Bronchial epithelial cell (primary cell): ENCODE data around the gene TNS2. TPM values are rescaled to one million over a fixed set of nuclear protein-coding genes. Genes with fewer than 3 reads are reported as not detected.

Experiments
- DNase-seq: peaks from one replicate; pipeline ENCODE4 v3.0.0-alpha.2; 2010; ENCODE audit warnings: low read depth
- FAIRE-seq: peaks from 2 replicates; lab custom pipeline; 2011; peaks lifted over from hg19 to GRCh38; lab: Jason Lieb, UNC
- H3K27me3 ChIP-seq: 2 replicates; pipeline ENCODE4 v1.5.1; 2011; ENCODE audit warnings: low read length; ENCODE audit not compliant: control insufficient read depth, insufficient read depth
- H3K36me3 ChIP-seq: 2 replicates; pipeline ENCODE4 v1.5.1; 2011; ENCODE audit warnings: low read length; ENCODE audit not compliant: control insufficient read depth, insufficient read depth
- H3K4me3 ChIP-seq: 2 replicates; pipeline ENCODE4 v1.5.1; 2011; ENCODE audit warnings: mild to moderate bottlenecking, low read depth, low read length, control low read depth
- CTCF ChIP-seq: IDR thresholded peaks from 2 replicates; pipeline ENCODE4 v1.5.1; 2011; ENCODE audit warnings: mild to moderate bottlenecking, moderate library complexity, low read length, control low read depth, inconsistent platforms; ENCODE audit not compliant: insufficient read depth, severe bottlenecking
- total RNA-seq: library from RNA; depleted of rRNA; stranded (reverse); fragments of >200 nt; gene quantifications from 2 replicates; pipeline ENCODE4 v1.2.1, GENCODE V29; 2014

TNS2 gene
- total RNA-seq, 1 donor from 2014 or later, result 1.3 TPM

GRCh38 chr12:53065975-53066931 is 16.4 kb downstream of the TNS2 start:
- FAIRE-seq (no peak), DNase-seq (peak; percentile 50)
- H3K36me3 ChIP-seq, result peaks cover 22% of the 10 kb centered on the region
- no peak overlapping the region for H3K4me3 ChIP-seq
- no peaks in the 10 kb centered on the region for H3K27me3 ChIP-seq
- peak; percentile 94 for TF ChIP-seq CTCF

GRCh38 chr12:53067074-53067992 is 17.5 kb downstream of the TNS2 start:
- DNase-seq (no peak), FAIRE-seq (peak; percentile 84)
- no peak for TF ChIP-seq CTCF
- H3K27me3 ChIP-seq, result no peaks in the 10 kb centered on the region
- H3K36me3 ChIP-seq, result peaks cover 23% of the 10 kb centered on the region
- no peak overlapping the region for H3K4me3 ChIP-seq

GRCh38 chr12:53067993-53068770 is 18.3 kb downstream of the TNS2 start:
- H3K4me3 ChIP-seq, result no peak overlapping the region
- H3K27me3 ChIP-seq, result no peaks in the 10 kb centered on the region
- no peak for TF ChIP-seq CTCF
- H3K36me3 ChIP-seq, result peaks cover 22% of the 10 kb centered on the region
- no peak for DNase-seq
- FAIRE-seq, result no peak

GRCh38 chr12:53068811-53069585 is 19.1 kb downstream of the TNS2 start:
- DNase-seq (no peak), FAIRE-seq (no peak)
- Histone ChIP-seq H3K27me3 (no peaks in the 10 kb centered on the region), H3K4me3 (no peak overlapping the region), H3K36me3 (peaks cover 21% of the 10 kb centered on the region)
- no peak for TF ChIP-seq CTCF
